Activated T-cell treated with anti-CD3 and anti-CD28 coated beads, Interleukin-2, amount 50 U/mL, for 48 hours (primary cell): ENCODE measurements around the gene NPAS1.
A peak's percentile ranks its signal among the peaks of the same experiment; 100 is the strongest.
"Not testable (repeated sequence)": the region's sequence is repeated elsewhere in the genome, so short reads cannot be mapped to it uniquely, and the experiment has no call there.

Source experiments
- DNase-seq, 2 experiments: peaks; one replicate each; pipeline ENCODE4 v3.0.0-alpha.2; 2020

Gene NPAS1

DNA sequence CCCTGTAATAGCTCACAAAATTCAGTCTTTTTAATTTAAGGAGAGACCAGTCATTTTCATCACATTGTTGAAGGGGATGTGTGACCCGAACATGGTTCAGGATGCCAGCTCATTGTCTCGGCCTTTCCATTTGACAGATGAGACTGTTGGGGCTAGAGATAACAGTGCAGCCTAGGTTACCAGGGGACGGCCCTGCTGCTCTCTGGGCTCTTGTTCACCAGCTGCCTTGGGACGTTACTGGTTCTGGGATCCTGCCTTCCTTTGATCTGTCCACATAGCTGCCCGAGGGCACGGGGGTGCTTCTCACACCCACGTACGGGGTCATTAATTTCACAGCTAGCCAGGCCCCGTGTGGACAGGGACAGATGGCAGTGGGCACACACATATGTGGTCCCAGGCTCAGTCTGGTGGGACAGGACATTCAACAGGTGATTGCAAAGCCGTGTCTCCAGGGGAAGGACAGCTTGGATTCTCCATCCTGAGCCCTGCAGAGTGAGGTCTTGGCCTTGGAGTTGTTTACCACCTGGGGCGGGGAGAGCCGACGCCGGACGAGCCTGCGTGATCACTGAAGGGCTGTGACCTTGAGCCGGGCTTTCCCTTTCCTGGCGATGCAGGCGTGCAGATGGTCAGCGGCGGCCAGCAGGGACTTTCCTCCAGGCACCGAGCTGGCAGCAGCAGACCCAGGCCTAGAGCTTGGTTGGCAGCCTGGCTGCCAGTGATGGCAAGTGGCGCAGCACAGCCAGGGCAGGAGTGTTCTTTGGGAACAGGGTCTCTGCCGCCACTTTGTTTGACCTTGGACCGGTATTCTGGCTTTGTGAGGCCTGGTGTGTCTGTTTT lies 26.7 kb upstream of the NPAS1 start:
- no peak for DNase-seq

DNA sequence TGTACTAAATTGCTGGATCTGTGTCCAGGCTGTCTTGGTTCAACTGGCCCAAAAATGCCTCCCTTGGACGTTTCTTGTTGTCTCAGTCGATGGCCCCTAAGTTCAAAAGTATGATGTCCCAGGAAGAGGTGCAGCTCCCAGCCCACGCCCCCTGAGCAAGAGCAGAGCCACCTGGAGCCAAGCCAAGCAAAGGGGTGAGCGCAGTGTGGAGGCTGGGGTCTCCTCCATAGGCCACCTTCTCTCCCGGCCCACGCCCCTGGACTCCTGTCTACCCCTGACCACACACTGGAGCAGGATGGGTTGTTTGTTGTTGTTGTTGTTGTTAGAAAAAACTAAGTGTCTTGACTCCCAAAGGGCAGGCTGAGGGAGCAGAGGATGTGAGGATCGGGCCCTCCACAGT lies 26.0 kb upstream of the NPAS1 start:
- DNase-seq: no peak

- no peak for DNase-seq
Measured at GRCh38 chr19:46994141-46994686, 25.4 kb upstream of the NPAS1 start.

DNA sequence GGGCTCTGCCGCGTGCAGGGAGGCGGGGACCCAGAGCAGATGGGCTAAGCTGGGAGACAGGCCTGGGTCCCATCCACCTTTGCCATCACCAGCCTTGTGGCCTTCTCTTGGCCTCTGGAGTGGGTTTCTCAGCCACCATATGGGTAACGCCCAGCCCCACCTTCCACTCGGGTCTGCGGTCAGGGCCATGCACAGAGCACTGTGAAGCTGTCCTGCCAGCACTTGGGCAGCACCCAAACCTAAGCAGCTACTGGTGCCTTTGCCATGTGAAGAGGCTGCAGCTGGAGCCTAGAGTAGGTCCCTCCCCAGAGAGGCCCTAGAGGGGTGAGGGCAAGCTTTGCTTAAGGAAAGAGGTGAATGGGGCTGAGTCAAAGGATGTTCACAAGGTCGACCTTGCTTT lies 24.1 kb upstream of the NPAS1 start:
- no peak for DNase-seq

DNA sequence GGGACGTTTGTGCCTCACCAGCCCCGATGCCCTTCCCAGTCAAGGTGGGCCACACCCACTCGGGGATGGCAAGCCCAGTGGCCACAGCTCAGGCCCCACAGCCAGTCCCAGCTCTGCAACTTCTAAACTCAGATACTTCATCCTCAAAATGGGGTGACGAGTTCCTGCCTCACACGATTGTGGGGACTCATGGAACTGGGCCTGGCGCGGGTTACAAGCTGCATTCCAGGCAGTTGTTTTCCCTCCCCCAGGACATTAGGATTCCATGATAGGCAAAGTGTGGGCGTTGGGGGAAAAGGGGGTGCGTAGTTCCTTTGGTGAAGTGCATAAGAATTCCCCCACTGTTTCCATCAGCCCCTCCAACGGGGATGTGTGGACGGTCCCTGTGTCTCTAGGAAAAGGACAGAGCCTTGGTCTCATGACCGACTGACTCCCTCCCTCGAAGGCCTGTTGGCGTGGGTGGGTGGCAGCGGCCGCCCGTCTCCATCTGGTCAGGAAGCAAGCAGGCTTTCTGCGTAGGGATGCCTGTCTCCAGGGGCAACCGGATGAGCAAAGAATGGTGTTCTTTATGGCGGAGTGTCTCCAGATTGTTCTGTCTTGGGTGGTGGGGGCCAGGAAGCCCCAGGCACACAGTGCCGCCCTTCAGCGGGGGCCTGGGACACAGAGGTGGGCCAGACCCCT lies 21.1 kb upstream of the NPAS1 start:
- no peak for DNase-seq

GRCh38 chr19:46999377-46999776 lies 20.3 kb upstream of the NPAS1 start:
- DNase-seq: no peak

- DNase-seq: no peak
Measured at GRCh38 chr19:46999878-47000277, 19.8 kb upstream of the NPAS1 start.

DNA sequence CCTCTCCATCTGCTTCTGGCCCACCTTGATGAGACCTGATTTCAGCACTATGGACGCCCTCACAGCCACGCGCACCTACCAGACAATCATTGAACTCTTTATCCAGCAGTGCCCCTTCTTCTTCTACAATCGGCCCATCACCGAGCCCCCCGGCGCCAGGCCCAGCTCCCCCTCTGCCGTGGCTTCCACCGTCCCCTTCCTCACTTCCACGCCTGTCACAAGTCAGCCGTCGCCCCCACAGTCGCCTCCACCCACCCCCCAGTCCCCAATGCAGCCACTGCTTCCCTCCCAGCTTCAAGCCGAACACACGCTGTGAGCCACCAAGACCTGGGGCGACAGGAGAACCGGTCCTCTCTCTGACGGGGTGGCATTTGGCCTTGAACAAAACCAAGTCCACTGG lies 19.3 kb upstream of the NPAS1 start:
- no peak for DNase-seq

- no peak for DNase-seq
Measured at GRCh38 chr19:47001584-47001983, 18.1 kb upstream of the NPAS1 start.

DNA sequence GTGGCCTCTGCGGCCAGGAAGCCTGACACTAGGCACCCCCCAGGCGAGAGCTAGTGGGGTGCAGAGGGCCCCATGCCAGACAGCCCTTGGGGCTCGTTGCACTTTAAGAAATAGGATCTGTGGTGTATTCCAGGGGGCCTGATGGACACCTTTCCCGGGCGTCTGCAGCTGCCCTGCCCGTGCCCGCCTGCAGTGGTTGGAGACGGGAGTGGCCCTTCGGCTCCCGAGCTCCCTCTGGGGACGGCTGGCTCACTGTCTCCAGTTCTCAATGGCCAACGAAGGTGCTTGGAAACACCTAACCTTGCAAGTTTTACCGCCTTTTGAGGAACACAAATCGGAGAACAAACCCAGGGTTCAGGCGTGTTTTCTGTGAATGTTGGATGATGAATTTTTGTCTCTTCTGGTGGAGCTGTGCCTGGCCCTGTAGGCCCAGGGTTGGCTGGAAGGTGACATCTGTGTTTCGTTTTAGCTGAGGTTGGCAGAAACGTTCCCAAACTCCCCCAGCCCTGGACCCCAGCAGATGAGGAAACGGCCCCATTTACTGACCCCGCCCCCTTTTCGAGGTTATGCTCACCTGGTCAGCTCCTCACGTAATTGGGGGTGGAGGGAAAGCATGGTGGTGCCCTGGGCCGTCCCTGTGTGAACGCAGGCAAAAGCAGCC lies 17.4 kb upstream of the NPAS1 start:
- no peak for DNase-seq

- no peak for DNase-seq
Measured at GRCh38 chr19:47002853-47003610, 16.6 kb upstream of the NPAS1 start.

DNA sequence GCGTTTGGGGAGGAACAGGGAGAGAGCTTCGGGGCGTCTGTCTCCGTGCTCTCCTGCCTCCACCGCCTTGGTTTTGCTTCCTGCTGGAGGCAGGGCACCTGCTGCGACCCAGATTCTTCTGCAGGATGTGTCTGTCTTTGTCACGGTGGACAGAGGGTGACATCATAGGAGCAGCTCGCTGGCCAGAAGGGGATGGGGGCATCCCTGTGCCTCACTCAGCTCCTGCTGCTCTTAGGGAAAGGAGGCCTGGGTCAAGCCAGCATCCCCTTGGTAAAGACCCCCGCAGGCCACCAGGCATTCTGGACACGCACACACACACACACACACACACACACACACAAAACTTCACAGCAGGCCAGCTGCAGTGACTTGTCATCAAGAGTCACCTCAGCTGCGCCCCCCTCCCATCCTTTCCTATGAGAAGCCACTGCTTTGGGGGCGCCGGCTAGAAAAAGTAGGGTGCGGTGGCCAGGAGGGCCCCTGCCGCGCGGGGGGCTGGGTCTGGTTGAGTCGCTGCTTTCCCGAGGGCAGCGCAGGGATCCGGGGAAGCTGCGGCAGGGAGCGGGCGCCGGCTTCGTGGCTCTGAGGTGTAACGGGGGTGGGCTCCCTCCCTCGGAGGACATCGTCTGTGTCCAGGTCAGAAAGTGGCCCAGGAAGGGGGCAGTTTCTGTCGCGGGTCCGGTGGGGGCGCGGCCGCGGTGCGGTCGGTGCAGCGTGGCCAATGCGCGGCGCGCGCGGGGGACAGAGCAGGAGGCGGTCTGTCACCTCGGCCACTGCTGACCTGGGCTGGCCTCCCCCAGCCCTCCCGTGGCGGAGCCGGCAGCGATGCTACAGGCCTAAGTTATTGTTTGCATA lies 15.8 kb upstream of the NPAS1 start:
- DNase-seq: no peak

DNA sequence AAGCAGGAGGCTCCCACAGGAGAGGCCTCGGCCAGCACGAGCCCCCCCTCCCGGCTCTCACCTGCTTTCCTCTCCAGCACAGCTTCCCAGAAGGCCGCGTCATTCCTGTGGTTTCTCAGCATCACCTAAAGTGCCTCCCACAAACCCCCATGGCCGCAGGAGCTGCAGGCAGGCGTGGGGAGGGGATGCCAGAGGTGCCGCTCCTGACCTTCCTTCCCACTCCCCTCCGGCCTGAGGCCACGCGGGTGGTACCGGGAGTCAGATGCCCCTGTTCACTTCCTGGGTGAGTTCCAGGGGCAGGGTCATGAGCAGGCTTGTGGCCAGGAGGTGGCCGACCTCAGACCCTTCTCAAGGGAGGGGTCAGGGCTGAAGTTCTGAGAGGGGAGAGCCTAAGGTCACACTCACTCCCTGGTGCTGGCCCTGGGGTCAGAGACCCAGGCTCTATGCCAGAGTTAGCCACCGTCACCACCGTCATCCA lies 14.4 kb upstream of the NPAS1 start:
- DNase-seq: no peak

- no peak for DNase-seq
Measured at GRCh38 chr19:47005873-47006272, 13.8 kb upstream of the NPAS1 start.

GRCh38 chr19:47006496-47006895 lies 13.1 kb upstream of the NPAS1 start:
- no peak for DNase-seq

DNA sequence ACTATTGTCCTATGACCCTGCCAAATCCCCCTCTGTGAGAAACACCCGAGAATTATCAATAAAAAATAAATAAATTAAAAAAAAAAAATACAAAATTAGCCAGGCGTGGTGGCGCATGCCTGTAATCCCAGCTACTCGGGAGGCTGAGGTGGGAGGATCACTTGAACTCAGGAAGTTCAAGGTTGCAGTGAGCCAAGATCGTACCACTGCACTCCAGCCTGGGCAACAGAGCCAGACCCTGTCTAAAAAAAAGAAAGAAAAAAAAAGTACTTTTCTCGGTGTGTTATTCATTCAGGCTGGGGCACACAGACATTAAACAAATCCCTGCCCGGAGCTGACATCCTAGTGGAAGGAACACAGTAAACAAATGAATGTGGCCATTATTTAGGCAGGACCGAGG lies 9.1 kb upstream of the NPAS1 start:
- not testable (repeated sequence) for DNase-seq

DNA sequence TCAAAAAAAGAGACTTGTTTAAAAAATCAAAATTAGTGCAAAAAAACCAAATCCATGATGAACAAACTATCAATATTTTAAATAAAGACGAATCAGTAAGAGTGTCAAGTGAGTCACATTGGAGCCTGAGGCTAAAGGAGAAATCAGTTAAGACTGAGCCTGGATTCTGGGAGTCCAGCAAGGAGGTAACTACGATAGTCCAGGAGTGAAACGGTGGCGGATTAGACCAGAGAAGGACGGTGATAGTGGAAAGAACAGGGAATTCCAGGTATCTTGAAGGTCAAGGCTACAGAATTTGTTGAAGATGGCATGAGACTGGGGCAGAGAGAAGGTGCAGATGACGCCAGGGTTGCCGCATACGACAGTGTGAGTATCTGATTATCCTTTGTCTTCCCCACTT lies 7.0 kb upstream of the NPAS1 start:
- no peak for DNase-seq

GRCh38 chr19:47013041-47013517 lies 6.6 kb upstream of the NPAS1 start:
- peak; percentile 78 to 80 for DNase-seq

DNA sequence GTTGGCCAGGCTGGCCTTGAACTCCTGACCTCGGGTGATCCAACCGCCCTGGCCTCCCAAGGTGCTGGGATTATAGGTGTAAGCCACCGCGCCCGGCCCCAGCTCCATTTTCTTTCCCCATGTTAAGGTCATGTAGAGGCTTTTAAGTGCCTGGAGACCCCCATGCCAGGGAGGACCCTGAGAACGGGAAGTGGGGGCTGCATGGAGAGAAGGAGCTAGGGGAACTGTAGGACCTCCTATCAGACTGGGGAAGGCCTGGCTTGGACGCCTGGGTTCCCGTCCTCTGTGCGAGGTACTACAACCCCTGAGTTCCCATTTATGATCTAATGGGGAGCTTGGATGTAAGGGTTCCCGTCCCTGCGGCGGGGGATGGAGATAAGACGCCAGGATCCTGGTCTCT lies 714 bp upstream of the NPAS1 start:
- DNase-seq: no peak

- no peak for DNase-seq
Measured at GRCh38 chr19:47020132-47020805, 632 bp downstream of the NPAS1 start.

- DNase-seq: no peak
Measured at GRCh38 chr19:47020992-47021496, 1.4 kb downstream of the NPAS1 start.
